Measurements from ENCODE around the gene SMPD2. TPM values are rescaled to one million over a fixed set of nuclear protein-coding genes. Genes with fewer than 3 reads are reported as not detected.

Gene SMPD2
- total RNA-seq, 1 experiment from 2014 or later = 10.1 TPM

DNA sequence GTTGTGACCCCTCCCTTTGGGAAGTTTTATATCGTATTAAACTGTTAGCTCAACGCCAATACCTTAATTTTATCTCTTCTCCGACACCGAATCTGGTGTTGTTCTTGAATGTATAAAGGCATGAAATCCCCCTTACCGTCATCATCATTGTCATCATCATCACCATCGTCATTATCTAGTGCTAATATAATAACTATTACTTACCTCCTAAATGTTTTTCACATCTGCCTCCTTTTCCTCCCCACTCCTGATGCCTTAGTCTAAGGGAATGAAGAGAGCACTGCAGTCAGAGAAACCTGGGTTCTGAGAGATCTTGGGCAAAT lies 43.2 kb downstream of the SMPD2 start:
- DNase-seq (ENCODE audit: low read depth) = no peak

DNA sequence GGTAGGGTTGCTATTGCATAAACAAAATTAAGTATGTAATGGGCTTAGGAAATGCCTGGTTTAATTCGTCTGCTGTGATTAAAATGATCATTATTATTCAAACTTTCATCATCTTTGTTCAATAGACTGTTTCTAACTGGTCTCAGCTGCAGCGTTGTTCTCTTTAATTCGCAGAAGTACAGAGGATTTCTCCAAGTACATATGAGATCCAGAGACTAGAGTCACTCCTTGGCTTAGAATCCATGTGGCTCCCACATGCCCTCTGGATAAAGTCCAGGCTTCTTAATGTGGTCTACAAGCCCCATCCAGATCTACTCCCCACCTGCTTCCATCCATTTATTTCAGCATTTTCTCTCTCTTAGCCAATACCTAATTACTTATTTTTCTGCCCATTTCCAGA lies 43.6 kb downstream of the SMPD2 start:
- no peak for DNase-seq (ENCODE audit: low read depth)

DNA sequence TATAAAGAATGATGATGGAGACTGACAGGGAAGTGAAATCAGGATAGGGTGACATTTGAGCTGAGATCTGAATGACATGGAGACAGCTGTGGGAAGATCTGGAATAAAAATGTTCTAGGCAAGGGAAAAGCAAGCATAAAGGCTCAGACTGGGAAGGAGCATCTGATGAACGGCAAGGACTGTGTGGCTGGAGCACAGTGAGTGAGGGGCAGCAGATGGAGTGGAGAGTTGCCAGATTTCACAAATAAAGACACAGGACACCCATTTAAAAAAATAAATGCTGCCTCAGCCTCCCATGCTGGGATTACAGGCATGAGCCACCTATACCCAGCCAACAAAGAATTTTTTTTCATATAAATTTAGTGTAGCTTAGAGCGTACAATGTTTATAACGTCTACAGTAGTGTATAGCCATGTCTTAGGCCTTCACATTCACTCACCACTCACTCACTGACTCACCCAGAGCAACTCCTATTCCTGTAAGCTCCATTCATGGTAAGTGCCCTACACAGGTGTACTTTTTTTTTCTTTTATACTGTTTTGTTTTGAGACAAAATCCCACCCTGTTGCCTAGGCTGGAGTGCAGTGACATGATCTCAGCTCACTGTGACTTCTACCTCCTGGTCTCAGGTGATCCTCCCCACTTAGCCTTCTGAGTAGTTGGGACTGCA lies 44.9 kb downstream of the SMPD2 start:
- no peak for DNase-seq (ENCODE audit: low read depth)

DNA sequence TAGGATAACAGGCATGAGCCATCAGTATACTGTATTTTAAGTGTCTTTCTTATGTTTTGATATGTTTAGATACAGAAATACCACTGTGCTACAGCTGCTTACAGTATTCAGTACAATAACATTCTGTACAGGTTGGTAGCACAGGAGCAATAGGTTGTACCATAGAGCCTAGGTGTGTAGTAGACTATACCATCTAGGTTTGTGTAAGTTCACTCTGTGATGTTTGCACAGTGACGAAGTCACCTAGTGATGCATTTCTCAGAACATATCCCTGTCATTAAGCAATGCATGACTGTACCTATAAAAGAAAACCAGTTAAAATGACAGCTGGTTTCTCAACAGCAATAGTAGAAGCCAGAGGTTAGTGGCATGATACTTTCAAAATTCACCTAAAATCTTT lies 45.5 kb downstream of the SMPD2 start:
- DNase-seq (ENCODE audit: low read depth) = no peak

DNA sequence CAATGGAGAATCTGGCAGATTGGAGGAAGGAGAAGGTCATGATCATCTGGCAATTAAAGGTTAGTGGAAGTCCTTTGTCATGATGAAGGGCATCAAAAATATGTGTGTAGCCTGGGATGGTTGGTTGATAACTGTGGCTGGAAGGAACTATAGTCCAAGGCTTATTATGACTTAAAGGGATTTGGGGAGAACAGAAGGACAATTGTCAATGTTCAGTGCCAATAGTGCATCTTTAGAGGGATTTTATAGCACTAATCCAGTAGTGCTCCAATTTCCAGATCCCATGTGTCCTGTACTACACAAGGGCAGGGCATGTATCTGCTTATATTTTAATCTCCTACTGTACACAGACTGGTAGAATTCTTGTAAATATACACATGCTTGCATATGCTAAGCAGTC lies 47.5 kb downstream of the SMPD2 start:
- DNase-seq (ENCODE audit: low read depth) = no peak

DNA sequence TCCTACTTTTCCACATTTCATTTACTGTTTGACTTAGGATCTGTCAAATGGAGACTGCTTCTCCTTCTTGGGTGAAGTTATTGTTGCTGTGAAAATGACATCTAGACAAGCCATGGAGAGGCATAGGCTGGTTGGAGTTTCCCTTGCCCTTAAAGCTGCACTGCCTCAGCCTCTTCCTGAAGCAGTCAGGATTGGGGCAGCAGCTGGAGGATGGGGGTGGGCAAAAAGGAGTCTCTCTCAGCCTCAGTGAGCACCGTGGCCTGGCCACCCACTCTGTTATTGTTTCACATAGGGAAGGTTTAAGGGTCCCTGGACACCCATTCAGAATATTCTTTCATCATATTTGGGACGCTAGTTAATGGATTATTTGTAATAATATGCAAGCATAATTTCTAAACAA lies 50.2 kb downstream of the SMPD2 start:
- DNase-seq (ENCODE audit: low read depth) = no peak

DNA sequence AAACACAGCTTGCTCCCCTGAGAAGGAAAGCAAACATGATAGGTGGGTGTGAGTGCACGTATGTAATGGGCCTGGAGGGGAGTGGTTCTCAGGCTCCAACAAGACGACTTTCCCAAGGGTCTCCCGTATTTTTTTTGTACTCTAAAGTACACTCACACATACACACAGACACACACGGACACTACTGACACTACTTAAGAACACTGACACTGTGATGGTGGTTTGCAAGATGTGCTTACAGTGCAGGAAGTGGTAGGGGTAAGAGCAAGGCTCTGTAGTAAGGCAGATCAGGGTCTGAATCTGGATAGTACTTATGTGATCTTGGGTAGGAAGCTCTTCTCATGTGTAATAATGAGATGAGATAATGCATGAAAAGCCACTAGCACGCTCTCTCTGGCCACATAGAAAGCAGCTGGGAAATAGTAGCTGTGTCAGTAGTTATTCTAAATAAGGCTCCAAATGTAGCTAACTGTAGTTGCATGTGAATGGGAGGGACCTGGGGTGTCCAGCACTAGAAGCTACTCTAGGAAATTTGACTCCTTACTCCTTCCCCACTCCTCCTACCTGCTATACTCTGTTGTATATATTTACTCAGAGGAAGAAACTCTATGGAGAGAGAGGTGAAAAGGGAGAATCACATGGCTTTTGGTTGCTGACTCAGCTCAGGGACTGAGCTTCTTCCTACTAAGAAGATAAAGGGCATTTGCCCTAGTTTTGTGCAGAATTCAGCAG lies 50.8 kb downstream of the SMPD2 start:
- DNase-seq (ENCODE audit: low read depth) = no peak

Other genes with a start within 250 kb of the SMPD2 start
- 163 and 185 TPM in 2 replicates for gene CD164, start 58.3 kb upstream of the SMPD2 start, total RNA-seq (2014; rRNA removed; shearing (Covaris generic))
- 3.8 and 4.5 TPM in 2 replicates for gene PPIL6, start 96 bp upstream of the SMPD2 start, total RNA-seq (2014; rRNA removed; shearing (Covaris generic))
- 22.6 and 24.2 TPM in 2 replicates for gene MICAL1, start 15.0 kb downstream of the SMPD2 start, total RNA-seq (2014; rRNA removed; shearing (Covaris generic))
- 7.1 and 8.9 TPM in 2 replicates for gene ZBTB24, start 42.5 kb downstream of the SMPD2 start, total RNA-seq (2014; rRNA removed; shearing (Covaris generic))